NK-92 treated with Interleukin-12 subunit alpha and Interleukin-12 subunit beta, amount 100 ng/mL, for 24 hours (cell line): ENCODE data around the gene KRTAP20-2.

Source experiments
- DNase-seq: peaks from one replicate; lab custom pipeline; 2025; lab: John Stamatoyannopoulos, UW

Gene KRTAP20-2

GRCh38 chr21:30674312-30674711 lies 39.3 kb downstream of the KRTAP20-2 start:
- DNase-seq: no peak

- DNase-seq: no peak
Observed at GRCh38 chr21:30676737-30677136, 41.7 kb downstream of the KRTAP20-2 start.

GRCh38 chr21:30680586-30680985 lies 45.6 kb downstream of the KRTAP20-2 start:
- DNase-seq: no peak

- no peak for DNase-seq
Observed at GRCh38 chr21:30684506-30684905, 49.5 kb downstream of the KRTAP20-2 start.
